Caco-2 (cell line): Measurements from ENCODE around the gene MCC. TPM values are rescaled to one million over a fixed set of nuclear protein-coding genes. Genes with fewer than 3 reads are reported as not detected.

Experiments used
- BruUV-seq: library from RNA; stranded (reverse); fragments of 400-500 nt; replicated peaks from 2 replicates; lab custom pipeline; 2021; lab: Mats Ljungman, UMichigan
- CTCF ChIA-PET: fragments of 300-600 bp; sonication (Branson Sonifier 250); formaldehyde crosslinking; loops from one replicate; lab custom pipeline; 2022; ENCODE audit warnings: antibody characterized with exemption; lab: Charles Lee
- POLR2A ChIA-PET: fragments of 300-600 bp; sonication (Branson Sonifier 250); formaldehyde crosslinking; loops from one replicate; lab custom pipeline; 2022; ENCODE audit warnings: antibody characterized with exemption; lab: Charles Lee
- DNase-seq, 2 experiments: peaks; one replicate each; pipeline versions ENCODE4 v3.0.0 to v3.0.0-alpha.2; 2020 to 2022
- H3K27me3 ChIP-seq: replicated peaks from 2 replicates; pipeline ENCODE4 v1.6.0; 2011; ENCODE audit warnings: low read length; ENCODE audit not compliant: control insufficient read depth, insufficient read depth
- H3K36me3 ChIP-seq: 2 replicates; pipeline ENCODE4 v1.5.1; 2011; ENCODE audit warnings: low read length; ENCODE audit not compliant: control insufficient read depth, insufficient read depth
- H3K4me1 ChIP-seq: fragments of 250-450 bp; sonication (Bioruptor Pico); 2 replicates; pipeline ENCODE4 v1.5.1; 2020; ENCODE audit warnings: mild to moderate bottlenecking
- H3K4me3 ChIP-seq: 2 replicates; pipeline ENCODE4 v1.5.1; 2011; ENCODE audit warnings: low read depth, mild to moderate bottlenecking, control low read depth, low read length
- H3K9me3 ChIP-seq: fragments of 250-450 bp; sonication (Bioruptor Pico); 2 replicates; pipeline ENCODE4 v1.5.1; 2020; ENCODE audit warnings: mild to moderate bottlenecking, moderate library complexity
- H3K27ac Mint-ChIP-seq: one replicate; pipeline ENCODE4 v1.8.0; 2022; ENCODE audit warnings: mixed read lengths; ENCODE audit not compliant: unreplicated experiment
- H3K27me3 Mint-ChIP-seq: one replicate; pipeline ENCODE4 v1.8.0; 2022; ENCODE audit warnings: mixed read lengths; ENCODE audit not compliant: insufficient read depth, unreplicated experiment
- H3K36me3 Mint-ChIP-seq: one replicate; pipeline ENCODE4 v1.8.0; 2022; ENCODE audit warnings: mild to moderate bottlenecking, mixed read lengths; ENCODE audit not compliant: insufficient read depth, unreplicated experiment
- H3K4me1 Mint-ChIP-seq: one replicate; pipeline ENCODE4 v1.8.0; 2022; ENCODE audit warnings: low read depth, mixed read lengths; ENCODE audit not compliant: unreplicated experiment
- H3K4me3 Mint-ChIP-seq: one replicate; pipeline ENCODE4 v1.8.0; 2022; ENCODE audit warnings: mild to moderate bottlenecking, moderate library complexity, mixed read lengths; ENCODE audit not compliant: unreplicated experiment
- H3K9me3 Mint-ChIP-seq: one replicate; pipeline ENCODE4 v1.8.0; 2022; ENCODE audit warnings: mixed read lengths; ENCODE audit not compliant: unreplicated experiment
- intact Hi-C: fragments of 100-400 bp; cut with micrococcal nuclease; formaldehyde crosslinking; loops from one replicate; pipeline ENCODE4 v1.10.0; 2022; ENCODE audit not compliant: unreplicated experiment
- total RNA-seq: library from RNA; stranded (reverse); gene quantifications from 2 replicates; pipeline ENCODE4 v1.2.3, GENCODE V29; 2022
- TF ChIP-seq, protein P1 (sequence below), 2 experiments: fragments of 200-600 bp in 1 of 2; IDR thresholded peaks; 1 replicate in 1 of 2; 2 replicates in 1 of 2; pipeline versions ENCODE4 v1.5.1 to v1.8.0; 2011 to 2022; ENCODE audit warnings: antibody characterized with exemption in 1 of 2, control low read depth in 1 of 2, inconsistent platforms in 1 of 2, low read depth in 1 of 2, low read length in 1 of 2, mild to moderate bottlenecking in 1 of 2, moderate library complexity in 1 of 2; ENCODE audit not compliant: insufficient read depth in 1 of 2, severe bottlenecking in 1 of 2, unreplicated experiment in 1 of 2

Gene MCC
- total RNA-seq, 1 experiment from 2014 or later = 0.09 TPM

DNA sequence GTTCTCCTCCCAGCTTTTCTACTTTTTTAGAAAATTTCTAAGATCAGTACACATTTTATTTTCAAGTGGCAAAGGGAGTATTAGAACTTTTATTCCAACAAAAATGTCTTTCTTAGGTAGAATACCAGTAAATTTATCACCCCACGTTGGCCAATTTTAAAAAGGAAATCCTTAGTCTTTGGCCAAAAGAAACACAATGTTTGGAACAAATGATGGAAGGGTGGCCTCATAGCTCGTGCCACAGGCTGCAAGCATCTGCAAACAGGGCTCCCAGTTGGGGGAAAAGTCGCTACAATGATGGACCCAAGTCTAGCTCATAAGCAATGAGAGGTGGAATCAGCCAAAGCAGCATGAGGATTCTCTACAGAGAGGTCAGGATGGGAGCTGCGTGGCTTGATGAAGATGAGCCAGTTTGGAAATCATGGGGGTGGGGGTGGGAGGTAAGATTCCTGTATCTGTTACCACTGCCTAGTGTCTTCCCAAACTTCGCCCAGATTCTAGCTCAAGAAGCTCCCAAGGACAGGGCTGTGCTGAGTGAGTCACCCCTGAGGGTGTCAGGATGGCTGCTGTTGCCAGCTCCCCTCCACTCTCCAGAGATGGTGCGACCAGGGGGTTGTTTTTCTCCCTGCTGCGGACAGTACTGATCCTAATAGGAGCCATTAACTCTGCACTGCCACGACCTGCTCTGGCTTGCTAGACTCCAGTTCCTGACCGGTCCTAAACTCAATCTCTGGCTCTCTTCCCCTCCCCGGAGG, 436.0 kb downstream of the MCC start:
- DNase-seq = no peak
- Histone ChIP-seq H3K27me3 (no peaks in the 10 kb centered on the region), H3K9me3 (no peaks in the 10 kb centered on the region), H3K4me1 (peaks cover 3% of the 10 kb centered on the region), H3K4me3 (no peak overlapping the region), H3K36me3 (no peaks in the 10 kb centered on the region)
- Mint-ChIP-seq H3K4me3 (no peak overlapping the region), H3K27ac (no peak overlapping the region), H3K9me3 (no peaks in the 10 kb centered on the region), H3K27me3 (no peaks in the 10 kb centered on the region), H3K36me3 (no peaks in the 10 kb centered on the region), H3K4me1 (no peaks in the 10 kb centered on the region)
- POLR2A ChIA-PET = no interaction called here
- TF ChIP-seq, protein P1, sequence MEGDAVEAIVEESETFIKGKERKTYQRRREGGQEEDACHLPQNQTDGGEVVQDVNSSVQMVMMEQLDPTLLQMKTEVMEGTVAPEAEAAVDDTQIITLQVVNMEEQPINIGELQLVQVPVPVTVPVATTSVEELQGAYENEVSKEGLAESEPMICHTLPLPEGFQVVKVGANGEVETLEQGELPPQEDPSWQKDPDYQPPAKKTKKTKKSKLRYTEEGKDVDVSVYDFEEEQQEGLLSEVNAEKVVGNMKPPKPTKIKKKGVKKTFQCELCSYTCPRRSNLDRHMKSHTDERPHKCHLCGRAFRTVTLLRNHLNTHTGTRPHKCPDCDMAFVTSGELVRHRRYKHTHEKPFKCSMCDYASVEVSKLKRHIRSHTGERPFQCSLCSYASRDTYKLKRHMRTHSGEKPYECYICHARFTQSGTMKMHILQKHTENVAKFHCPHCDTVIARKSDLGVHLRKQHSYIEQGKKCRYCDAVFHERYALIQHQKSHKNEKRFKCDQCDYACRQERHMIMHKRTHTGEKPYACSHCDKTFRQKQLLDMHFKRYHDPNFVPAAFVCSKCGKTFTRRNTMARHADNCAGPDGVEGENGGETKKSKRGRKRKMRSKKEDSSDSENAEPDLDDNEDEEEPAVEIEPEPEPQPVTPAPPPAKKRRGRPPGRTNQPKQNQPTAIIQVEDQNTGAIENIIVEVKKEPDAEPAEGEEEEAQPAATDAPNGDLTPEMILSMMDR (IDR thresholded peaks at IDR 0.05; ENCODE audit: insufficient read depth in 1 of 2, low read depth in 1 of 2, low read length in 1 of 2, severe bottlenecking in 1 of 2, unreplicated experiment in 1 of 2) = no peak
- CTCF ChIA-PET = no interaction called here
- intact Hi-C loops = no loop called here
- no TSS peak for BruUV-seq

DNA sequence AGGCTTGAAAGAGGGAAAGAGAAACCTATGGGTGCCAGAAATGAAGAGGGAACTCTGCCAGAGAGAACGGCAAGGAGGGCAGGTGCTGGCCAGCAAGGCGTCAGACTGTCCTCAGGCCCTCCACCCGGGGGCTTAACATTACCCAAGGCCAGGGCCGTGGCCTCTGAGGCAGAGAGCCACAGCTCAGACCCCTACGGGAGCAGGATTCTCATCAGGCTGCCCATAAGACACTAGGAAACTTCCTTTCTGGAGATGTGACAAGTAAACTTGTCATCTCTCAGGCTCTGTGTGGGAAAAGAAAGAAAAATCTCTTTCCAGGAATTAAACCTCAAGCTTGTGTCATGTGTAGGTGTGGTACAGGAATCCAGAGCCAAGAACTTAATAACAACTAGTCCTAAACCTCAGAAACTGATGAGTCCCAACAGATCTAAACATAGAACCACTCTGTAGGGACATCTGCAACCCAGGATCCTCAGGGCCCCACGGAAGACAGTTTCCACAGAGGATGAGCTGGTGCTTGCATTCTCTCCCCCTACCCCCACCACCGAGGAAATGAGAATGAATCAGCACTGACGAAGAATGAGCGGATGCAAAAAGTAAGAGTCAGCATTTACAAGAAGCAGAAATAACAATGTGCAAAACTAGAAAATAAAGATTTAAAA, 437.4 kb downstream of the MCC start:
- no peak overlapping the region for H3K27ac Mint-ChIP-seq
- no peaks in the 10 kb centered on the region for H3K4me1 Mint-ChIP-seq
- Histone ChIP-seq H3K36me3 (no peaks in the 10 kb centered on the region), H3K4me1 (peaks cover 8% of the 10 kb centered on the region), H3K4me3 (no peak overlapping the region), H3K9me3 (no peaks in the 10 kb centered on the region), H3K27me3 (no peaks in the 10 kb centered on the region)
- ChIA-PET POLR2A (no interaction called here), CTCF (no interaction called here)
- no peaks in the 10 kb centered on the region for H3K27me3 Mint-ChIP-seq
- no peak overlapping the region for H3K4me3 Mint-ChIP-seq
- no peaks in the 10 kb centered on the region for H3K36me3 Mint-ChIP-seq
- TF ChIP-seq, protein P1 (IDR thresholded peaks at IDR 0.05; ENCODE audit: insufficient read depth in 1 of 2, low read depth in 1 of 2, low read length in 1 of 2, severe bottlenecking in 1 of 2, unreplicated experiment in 1 of 2) = no peak
- no peak for DNase-seq
- intact Hi-C loops = no loop called here
- BruUV-seq = no TSS peak
- no peaks in the 10 kb centered on the region for H3K9me3 Mint-ChIP-seq

DNA sequence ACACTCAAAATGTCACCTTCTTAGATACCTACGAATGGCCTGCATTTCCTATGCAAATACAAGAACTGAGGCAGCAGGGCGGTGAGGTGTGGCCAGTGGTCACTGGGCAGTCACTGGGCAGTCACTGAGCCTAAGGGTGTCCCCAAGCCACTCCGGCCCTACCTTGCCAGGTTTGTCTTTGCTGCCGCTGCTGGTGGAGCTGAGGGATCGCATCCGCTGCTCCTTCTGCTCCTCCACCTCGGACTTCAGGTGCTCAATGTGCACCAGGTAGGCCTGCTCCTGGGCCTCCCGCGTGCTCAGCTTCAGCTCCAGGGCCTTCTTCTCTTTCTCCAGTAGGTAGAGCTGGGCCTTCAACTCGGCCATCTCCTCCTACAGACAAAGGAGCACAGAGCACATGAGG, 439.3 kb downstream of the MCC start:
- H3K9me3 Mint-ChIP-seq = no peaks in the 10 kb centered on the region
- DNase-seq = no peak
- no peaks in the 10 kb centered on the region for H3K36me3 Mint-ChIP-seq
- Histone ChIP-seq H3K9me3 (no peaks in the 10 kb centered on the region), H3K4me3 (no peak overlapping the region), H3K36me3 (no peaks in the 10 kb centered on the region), H3K27me3 (no peaks in the 10 kb centered on the region), H3K4me1 (peaks cover 8% of the 10 kb centered on the region)
- no peaks in the 10 kb centered on the region for H3K4me1 Mint-ChIP-seq
- no peak overlapping the region for H3K27ac Mint-ChIP-seq
- ChIA-PET POLR2A (no interaction called here), CTCF (no interaction called here)
- TF ChIP-seq, protein P1 (IDR thresholded peaks at IDR 0.05; ENCODE audit: insufficient read depth in 1 of 2, low read depth in 1 of 2, low read length in 1 of 2, severe bottlenecking in 1 of 2, unreplicated experiment in 1 of 2) = no peak
- no peak overlapping the region for H3K4me3 Mint-ChIP-seq
- no peaks in the 10 kb centered on the region for H3K27me3 Mint-ChIP-seq
- no TSS peak for BruUV-seq
- intact Hi-C loops = loop anchor here (10.0 kb wide), 1 partner anchor 556 kb away; no protein-coding TSS in a partner anchor
